ENCODE measurements around the gene SCAMP2.

The SCAMP2 gene

DNA sequence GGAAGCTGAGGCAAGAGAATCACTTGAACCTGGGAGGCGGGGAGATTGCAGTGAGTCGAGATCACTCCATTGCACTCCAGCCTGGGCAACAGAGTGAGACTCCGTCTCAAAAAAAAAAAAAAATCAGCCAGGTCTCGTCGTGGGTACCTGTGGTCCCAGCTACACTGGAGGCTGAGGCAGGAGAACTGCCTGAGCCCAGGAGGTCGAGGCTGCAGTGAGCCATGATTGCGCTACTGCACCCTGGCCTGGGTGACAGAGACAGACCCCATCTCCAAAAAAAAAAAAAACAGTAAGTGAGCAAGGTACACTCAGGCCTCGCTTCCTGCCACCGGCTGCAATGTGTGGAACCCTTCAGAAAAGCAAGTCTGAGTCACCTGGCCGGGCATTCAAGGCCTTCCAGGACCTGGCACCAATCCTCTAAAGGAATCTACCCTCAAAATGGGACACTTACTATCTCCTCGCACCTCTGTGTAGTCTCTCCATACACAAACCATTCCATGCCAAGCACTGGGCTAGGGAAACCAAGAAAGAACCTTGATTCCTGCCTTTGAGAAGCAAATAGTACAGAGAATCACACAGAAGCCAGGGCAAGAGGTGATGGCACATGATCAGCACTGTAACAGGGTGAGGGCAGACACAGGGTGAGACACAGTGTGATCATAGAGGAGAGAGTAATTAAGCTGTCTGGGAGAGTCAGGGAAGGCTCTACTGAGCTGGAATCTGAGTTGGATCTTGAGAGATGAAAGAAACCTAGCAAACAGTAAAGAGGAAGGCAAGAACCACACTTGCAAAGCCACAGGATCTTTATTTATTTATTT is 9.7 kb downstream of the SCAMP2 start:
- DNase-seq (ENCODE audit: low read depth in 2 of 2), result no peak

DNA sequence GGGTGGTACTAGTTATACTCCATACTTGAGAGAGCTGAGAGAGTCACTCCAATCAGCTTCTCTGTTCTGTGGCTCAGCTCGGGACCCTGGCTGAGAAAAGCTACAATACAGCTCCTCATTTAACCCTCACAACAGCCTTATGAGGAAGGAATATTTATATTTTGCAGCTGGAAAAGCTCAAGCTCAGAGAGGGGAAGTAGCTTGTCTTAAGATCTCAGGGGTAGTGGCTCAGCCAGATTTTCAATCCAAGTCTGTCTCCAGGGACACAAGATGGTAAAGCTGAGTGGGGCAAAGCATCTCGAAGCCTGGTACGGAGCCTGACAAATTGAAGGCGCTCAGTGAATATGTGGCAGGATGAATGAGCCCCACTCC is 14.8 kb downstream of the SCAMP2 start:
- DNase-seq (ENCODE audit: low read depth in 2 of 2), result no peak

- no peak for DNase-seq (ENCODE audit: low read depth in 2 of 2)
Observed at GRCh38 chr15:74857671-74858368, 15.3 kb downstream of the SCAMP2 start.

DNA sequence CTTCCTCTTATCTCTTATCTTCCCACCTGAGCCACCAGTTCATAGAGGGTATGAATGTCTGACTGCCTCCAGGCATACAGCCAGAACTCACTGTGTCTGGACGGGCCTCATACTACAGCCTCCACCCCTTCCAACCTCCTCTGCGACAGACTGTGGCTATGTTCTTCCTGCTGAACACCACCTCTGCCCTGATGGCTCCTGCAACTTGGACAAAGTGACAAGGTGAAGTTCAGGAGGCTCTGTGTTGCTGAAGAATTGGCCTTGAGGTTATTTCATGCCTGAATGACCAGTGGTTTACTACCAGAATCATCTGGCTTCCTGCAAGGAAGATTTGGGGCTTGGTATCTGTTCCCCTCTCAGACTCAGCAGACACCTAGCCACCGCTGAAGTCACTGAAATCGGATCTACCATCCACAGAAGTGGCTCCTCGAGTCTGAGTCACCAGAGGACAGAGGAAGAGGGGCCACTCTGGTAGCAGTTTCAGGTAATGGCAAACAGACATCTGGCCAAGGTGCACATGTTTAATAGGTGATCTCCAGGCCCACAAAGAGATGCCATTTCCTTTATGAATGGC is 16.0 kb downstream of the SCAMP2 start:
- no peak for DNase-seq (ENCODE audit: low read depth in 2 of 2)

DNA sequence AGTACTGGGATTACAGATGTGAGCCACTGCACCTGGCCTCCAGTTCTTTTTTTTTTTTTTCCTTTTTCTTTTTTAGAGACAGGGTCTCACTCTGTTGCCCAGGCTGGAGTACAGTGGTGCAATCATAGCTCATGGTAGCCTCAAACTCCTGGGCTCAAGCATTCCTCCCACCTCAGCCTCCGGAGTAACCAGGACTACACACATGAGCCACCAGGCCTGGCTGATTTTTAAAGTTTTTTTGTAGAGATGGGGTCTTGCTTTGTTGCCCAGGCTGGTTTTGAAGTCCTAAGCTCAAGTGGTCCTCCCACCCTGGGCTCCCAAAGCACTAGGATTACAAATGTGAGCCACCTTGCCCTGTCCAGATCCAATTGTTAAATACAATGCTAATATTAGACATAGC is 16.6 kb downstream of the SCAMP2 start:
- DNase-seq (ENCODE audit: low read depth in 2 of 2), result no peak

GRCh38 chr15:74855857-74856256 is 17.3 kb downstream of the SCAMP2 start:
- no peak for DNase-seq (ENCODE audit: low read depth in 2 of 2)

GRCh38 chr15:74854453-74855022 is 18.6 kb downstream of the SCAMP2 start:
- DNase-seq (ENCODE audit: low read depth in 2 of 2), result no peak

GRCh38 chr15:74851960-74852359 is 21.2 kb downstream of the SCAMP2 start:
- no peak for DNase-seq (ENCODE audit: low read depth in 2 of 2)

DNA sequence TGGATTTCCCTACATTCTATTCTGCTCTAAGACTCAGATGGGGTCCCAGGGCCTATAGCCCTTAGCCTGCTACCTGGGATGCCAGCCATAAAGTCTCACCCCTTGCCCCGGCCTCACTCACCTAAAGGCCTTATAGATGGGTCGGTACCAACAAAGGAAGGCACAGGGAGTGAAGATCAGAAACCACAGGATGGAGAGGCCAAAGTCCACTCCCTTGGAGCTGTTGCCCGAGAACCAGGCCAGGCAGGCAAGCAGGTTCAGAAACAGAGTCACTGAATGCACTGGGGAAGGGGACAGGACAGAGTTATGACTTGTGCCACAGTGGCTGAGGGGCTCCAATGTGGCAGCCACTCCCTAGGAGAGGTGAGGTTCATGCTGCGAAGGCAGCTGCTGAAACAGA is 22.8 kb downstream of the SCAMP2 start:
- no peak for DNase-seq (ENCODE audit: low read depth in 2 of 2)

- DNase-seq (ENCODE audit: low read depth in 2 of 2), result no peak
Observed at GRCh38 chr15:74847432-74847831, 25.7 kb downstream of the SCAMP2 start.

- DNase-seq (ENCODE audit: low read depth in 2 of 2), result no peak
Observed at GRCh38 chr15:74845581-74845980, 27.6 kb downstream of the SCAMP2 start.

DNA sequence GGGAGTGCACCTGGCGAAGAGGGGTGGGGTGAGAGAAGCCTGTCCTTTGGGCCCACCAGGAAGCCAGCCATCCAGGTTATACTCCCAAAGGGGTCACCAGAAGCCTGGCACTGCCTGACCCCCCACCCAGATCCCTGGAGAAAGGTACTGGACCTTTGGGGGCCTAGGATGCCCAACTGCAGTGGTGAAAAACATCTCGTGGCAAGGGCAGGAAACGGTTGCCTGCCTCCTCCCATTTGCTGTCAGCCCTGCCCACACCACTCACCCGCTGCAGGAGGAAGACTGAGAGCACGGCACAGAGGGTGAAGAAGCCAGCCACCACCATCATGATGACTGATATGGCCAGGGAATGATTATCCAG is 28.0 kb downstream of the SCAMP2 start:
- DNase-seq (ENCODE audit: low read depth in 2 of 2), result peak; percentile 37

- no peak for DNase-seq (ENCODE audit: low read depth in 2 of 2)
Observed at GRCh38 chr15:74844319-74845207, 28.6 kb downstream of the SCAMP2 start.

- DNase-seq (ENCODE audit: low read depth in 2 of 2), result no peak
Observed at GRCh38 chr15:74843891-74844299, 29.3 kb downstream of the SCAMP2 start.

DNA sequence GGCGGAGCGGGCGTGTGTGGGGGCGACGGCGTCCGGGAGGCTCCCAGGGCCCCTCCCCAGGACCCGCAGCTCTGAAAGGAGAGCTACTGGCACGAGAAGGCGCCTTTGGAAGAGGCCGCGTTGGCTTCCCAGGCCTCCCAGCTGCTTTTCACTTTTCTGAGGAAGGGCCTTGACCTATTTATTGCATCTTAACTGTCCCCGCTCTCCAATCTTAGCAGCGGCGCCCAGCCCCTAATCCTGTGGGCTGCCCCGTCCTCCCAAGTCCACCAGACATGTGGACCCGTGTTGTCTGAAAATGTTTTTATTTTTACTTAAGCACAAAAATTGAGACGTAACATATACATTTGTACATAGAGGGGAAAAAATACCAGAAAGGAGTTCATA is 29.7 kb downstream of the SCAMP2 start:
- DNase-seq (ENCODE audit: low read depth in 2 of 2), result no peak

DNA sequence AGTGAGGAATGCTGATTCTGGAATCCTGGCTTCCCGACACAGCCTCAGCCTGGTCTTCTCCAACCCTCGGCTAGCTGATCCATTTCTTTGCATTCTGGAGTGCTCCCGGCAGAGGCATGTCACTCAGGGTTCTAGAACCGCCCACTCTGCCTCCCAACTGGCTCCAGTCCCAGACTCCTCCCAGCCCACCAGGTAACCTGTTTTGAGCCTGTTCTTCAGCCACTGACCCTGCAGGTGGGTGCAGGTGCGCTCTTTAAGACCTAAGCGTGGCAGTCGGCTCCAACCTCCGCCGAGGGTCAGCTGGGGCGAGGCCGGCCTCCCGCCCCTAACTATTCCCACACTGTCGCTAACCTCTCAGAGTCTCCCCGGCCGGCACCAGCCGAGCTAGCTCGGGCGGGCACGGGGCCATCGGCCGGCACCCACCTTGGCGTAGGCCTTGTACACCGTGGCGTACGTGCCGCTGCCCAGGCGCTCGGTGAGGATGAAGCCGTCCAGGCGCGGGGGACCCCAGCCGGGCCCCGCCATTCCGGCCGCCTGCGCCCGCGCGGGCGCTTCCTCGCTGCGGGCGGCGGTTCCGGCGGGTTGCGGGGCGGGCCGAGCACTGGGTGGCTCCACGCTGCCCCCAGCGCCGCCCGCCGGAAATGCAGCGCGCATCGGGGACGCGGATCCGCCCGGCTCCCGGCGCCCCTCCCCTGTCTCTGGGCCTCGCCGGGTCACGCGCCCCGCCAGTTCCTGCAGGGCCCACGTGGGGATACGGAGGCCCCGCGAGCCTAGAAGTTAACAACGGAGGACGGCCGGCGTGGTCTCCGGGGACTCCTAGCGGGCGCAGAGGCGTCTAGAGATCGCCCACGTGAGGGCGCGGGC is 30.4 kb downstream of the SCAMP2 start, which contains the start of gene ULK3:
Gene ULK3, minus strand, starts transcription at position 576 of the 864 bp plus-strand sequence. Its CDS starts 51 bp downstream, at position 525.
- DNase-seq (ENCODE audit: low read depth in 2 of 2), result peak; percentile 90

- DNase-seq (ENCODE audit: low read depth in 2 of 2), result no peak
Observed at GRCh38 chr15:74841891-74842373, 31.2 kb downstream of the SCAMP2 start.

- DNase-seq (ENCODE audit: low read depth in 2 of 2), result no peak
Observed at GRCh38 chr15:74840851-74841775, 32.1 kb downstream of the SCAMP2 start.

Data from activated CD4-positive, alpha-beta T cell treated with anti-CD3 and anti-CD28 coated beads for 24 hours (primary cell).